CD4-positive, CD25-positive, alpha-beta regulatory T cell (primary cell): ENCODE measurements around the gene PLXNA4. TPM values are rescaled to one million over a fixed set of nuclear protein-coding genes. Genes with fewer than 3 reads are reported as not detected.
A peak's percentile ranks its signal among the peaks of the same experiment; 100 is the strongest.

Source experiments
- ATAC-seq, 2 donors: fragments of 150-1000 bp; cut with Tn5 transposase; one replicate each; pipeline ENCODE4 v1.10.0; 2021; ENCODE audit warnings: low read depth in 2 of 2, moderate number of reproducible peaks in 2 of 2, moderate library complexity in 1 of 2
- DNase-seq, 3 donors: peaks; one replicate each; pipeline versions ENCODE4 v3.0.0 to v3.0.0-alpha.2; 2012 to 2022; ENCODE audit warnings: mixed read lengths in 1 of 3
- H3K27ac ChIP-seq: one replicate; pipeline ENCODE4 v1.7.0; 2013; ENCODE audit warnings: mild to moderate bottlenecking, low read length; ENCODE audit not compliant: insufficient read depth, poor library complexity, severe bottlenecking
- H3K27me3 ChIP-seq: one replicate; pipeline ENCODE4 v1.7.0; 2013; ENCODE audit warnings: low read length; ENCODE audit not compliant: control insufficient read depth, insufficient read depth
- H3K36me3 ChIP-seq: one replicate; pipeline ENCODE4 v1.7.0; 2013; ENCODE audit warnings: mild to moderate bottlenecking, low read length, moderate library complexity; ENCODE audit not compliant: control insufficient read depth, insufficient read depth
- H3K4me1 ChIP-seq: 2 replicates; pipeline ENCODE4 v1.7.0; 2013; ENCODE audit warnings: mild to moderate bottlenecking, low read length; ENCODE audit not compliant: insufficient read depth, control insufficient read depth, poor library complexity, severe bottlenecking
- H3K4me3 ChIP-seq: one replicate; pipeline ENCODE4 v1.7.0; 2013; ENCODE audit warnings: low read depth, mild to moderate bottlenecking, low read length, moderate library complexity
- H3K9me3 ChIP-seq, 2 experiments: 1 replicate in 1 of 2; 2 replicates in 1 of 2; pipeline ENCODE4 v1.7.0; 2013; ENCODE audit warnings: low read length in 2 of 2, mild to moderate bottlenecking in 1 of 2, moderate library complexity in 1 of 2; ENCODE audit not compliant: control insufficient read depth in 2 of 2
- H3K27ac Mint-ChIP-seq, 3 donors: one replicate each; pipeline ENCODE4 v1.8.0; 2020 to 2022; ENCODE audit warnings: mild to moderate bottlenecking in 3 of 3, mixed read lengths in 3 of 3, moderate library complexity in 2 of 3
- H3K27me3 Mint-ChIP-seq: one replicate; pipeline ENCODE4 v1.8.0; 2022; ENCODE audit warnings: mild to moderate bottlenecking, mixed read lengths
- H3K36me3 Mint-ChIP-seq: one replicate; pipeline ENCODE4 v1.8.0; 2020; ENCODE audit warnings: mixed read lengths
- H3K4me1 Mint-ChIP-seq, 4 donors: one replicate each; pipeline ENCODE4 v1.8.0; 2020 to 2022; ENCODE audit warnings: mixed read lengths in 4 of 4, mild to moderate bottlenecking in 1 of 4
- H3K4me3 Mint-ChIP-seq, 4 donors: one replicate each; pipeline ENCODE4 v1.8.0; 2020 to 2022; ENCODE audit warnings: mild to moderate bottlenecking in 4 of 4, mixed read lengths in 4 of 4, moderate library complexity in 3 of 4
- H3K9me3 Mint-ChIP-seq, 7 donors: one replicate each; pipeline ENCODE4 v1.8.0; 2020 to 2022; ENCODE audit warnings: mixed read lengths in 7 of 7, mild to moderate bottlenecking in 3 of 7, moderate library complexity in 2 of 7
- polyA plus RNA-seq, 4 donors: library from polyadenylated mRNA; unstranded; fragments of 300-500 nt; fragmentation: Illumina TruSeq; gene quantifications; one replicate each; pipeline ENCODE4 v1.2.3, GENCODE V29; 2021
- total RNA-seq: library from RNA; stranded (reverse); gene quantifications from one replicate; pipeline ENCODE4 v1.2.3, GENCODE V29; 2022

Gene PLXNA4
- total and polyA plus RNA-seq, 5 donors from 2014 or later, result 0.27 TPM; not detected in 4

DNA sequence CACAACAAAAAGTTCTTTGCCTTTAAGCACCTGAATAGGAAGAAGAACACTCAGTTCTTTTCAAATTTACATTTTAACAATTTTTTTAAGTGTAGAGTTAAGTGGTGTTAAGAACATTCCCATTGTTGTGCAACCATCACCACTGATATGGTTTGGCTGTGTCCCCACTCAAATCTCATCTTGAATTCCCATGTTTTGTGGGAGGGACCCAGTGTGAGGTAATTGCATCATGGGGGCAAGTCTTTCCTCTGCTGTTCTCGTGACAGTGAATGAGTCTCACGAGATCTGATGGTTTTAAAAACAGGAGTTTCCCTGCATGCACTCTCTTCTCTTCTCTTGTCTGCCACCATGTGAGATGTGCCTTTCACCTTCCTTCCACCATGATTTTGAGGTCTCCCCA is 155.7 kb downstream of the PLXNA4 start:
- Mint-ChIP-seq H3K4me3 (no peak overlapping the region), H3K9me3 (peaks cover 0 to 6% (median 0%) of the 10 kb centered on the region in 7 donors), H3K36me3 (no peaks in the 10 kb centered on the region), H3K27me3 (peaks cover 17% of the 10 kb centered on the region), H3K27ac (peak overlapping the region in 1 of 3 donors; percentile 54), H3K4me1 (peaks cover 0 to 1% (median 0%) of the 10 kb centered on the region in 4 donors)
- no peak for ATAC-seq
- H3K4me1 ChIP-seq, result no peaks in the 10 kb centered on the region
- H3K36me3 ChIP-seq, result no peaks in the 10 kb centered on the region
- H3K9me3 ChIP-seq, result no peaks in the 10 kb centered on the region
- no peak for DNase-seq
- H3K27me3 ChIP-seq, result no peaks in the 10 kb centered on the region
- no peak overlapping the region for H3K27ac ChIP-seq
- H3K4me3 ChIP-seq, result no peak overlapping the region

DNA sequence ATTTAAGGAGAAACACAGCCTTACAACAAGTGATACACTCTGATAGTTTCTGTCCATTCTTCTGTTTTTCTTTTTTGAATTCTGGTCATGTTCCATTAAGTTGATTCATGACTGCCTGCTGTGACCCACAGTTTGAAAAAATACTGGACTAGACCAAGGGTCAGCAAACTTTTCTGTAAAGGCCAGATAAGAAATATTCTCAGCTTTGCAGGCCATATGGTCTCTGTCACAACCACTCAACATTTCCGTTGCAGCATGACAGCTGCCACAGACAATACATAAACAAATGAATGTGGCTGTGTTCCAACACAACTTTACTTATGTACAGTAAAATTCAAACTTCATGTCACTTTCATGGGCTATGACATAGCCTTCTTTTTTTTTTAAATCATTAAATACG is 156.7 kb downstream of the PLXNA4 start:
- Mint-ChIP-seq H3K36me3 (no peaks in the 10 kb centered on the region), H3K4me3 (no peak overlapping the region), H3K27ac (no peak overlapping the region), H3K27me3 (peaks cover 16% of the 10 kb centered on the region), H3K9me3 (peaks cover 0 to 6% (median 0%) of the 10 kb centered on the region in 7 donors), H3K4me1 (peaks cover 0 to 1% (median 0%) of the 10 kb centered on the region in 4 donors)
- Histone ChIP-seq H3K27ac (no peak overlapping the region), H3K36me3 (no peaks in the 10 kb centered on the region), H3K9me3 (no peaks in the 10 kb centered on the region), H3K4me1 (no peaks in the 10 kb centered on the region), H3K27me3 (no peaks in the 10 kb centered on the region), H3K4me3 (no peak overlapping the region)
- DNase-seq, result no peak
- no peak for ATAC-seq

DNA sequence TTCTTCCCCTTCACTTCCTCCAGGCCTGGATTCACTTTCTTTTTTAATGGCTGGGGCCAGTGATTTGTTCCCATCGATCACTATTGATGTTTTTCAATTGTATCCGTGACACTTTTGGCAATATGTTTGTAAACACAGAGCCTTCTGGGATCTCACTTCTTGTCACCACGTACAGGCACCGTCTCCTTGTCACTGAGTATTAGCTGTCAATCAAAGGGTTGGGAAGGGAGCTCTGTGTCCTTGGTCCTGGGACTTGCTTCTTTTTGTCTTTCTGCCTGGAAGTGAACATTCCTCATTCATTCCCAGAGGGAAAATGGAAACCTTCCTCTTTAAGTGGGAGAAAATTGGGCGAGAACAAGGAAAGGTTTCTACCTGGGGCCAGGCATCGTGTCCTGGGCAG is 157.4 kb downstream of the PLXNA4 start:
- Histone ChIP-seq H3K27ac (no peak overlapping the region), H3K9me3 (no peaks in the 10 kb centered on the region), H3K27me3 (no peaks in the 10 kb centered on the region), H3K36me3 (no peaks in the 10 kb centered on the region), H3K4me1 (no peaks in the 10 kb centered on the region), H3K4me3 (no peak overlapping the region)
- Mint-ChIP-seq H3K36me3 (no peaks in the 10 kb centered on the region), H3K4me3 (no peak overlapping the region), H3K27me3 (peaks cover 12% of the 10 kb centered on the region), H3K9me3 (peaks cover 0 to 6% (median 0%) of the 10 kb centered on the region in 7 donors), H3K4me1 (peaks cover 0 to 1% (median 0%) of the 10 kb centered on the region in 4 donors), H3K27ac (no peak overlapping the region)
- no peak for DNase-seq
- no peak for ATAC-seq

DNA sequence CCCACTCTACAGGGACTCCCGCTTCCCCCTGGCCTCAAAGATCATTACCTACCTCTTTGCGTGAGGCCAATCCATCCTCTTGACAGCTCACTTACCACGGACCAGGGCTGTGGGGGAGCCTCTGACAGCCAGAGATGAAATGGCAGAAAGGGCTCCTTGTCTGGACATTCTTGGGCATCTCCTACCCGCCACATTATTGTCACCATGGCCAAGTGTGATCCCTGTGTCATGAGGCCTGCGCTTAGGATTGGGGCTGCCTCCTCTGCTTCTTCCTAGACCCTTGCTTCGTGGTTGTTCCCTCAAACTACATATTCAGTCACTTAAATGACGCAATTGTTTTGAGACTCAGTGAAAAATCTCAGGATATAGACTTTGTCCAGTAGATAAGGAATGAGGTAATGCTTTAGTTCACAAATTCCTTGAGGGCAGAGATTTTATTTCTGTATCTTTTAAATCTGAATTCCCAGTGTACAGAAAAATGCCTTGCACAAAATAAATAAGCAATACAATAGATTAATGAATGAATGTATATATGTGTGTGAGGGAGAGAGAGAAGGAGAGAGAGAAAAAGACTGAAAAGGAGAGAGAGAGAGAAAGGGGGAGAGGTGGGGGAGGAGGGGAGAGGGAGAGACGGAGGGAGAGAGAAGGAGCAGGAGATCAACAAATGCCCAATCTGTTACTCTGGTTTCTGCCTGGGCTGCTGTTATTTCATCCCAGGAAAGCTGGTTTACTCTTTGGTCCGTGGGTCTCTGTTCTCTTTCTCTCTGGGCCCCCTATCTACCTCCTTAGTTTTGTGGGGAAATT is 159.0 kb downstream of the PLXNA4 start:
- Mint-ChIP-seq H3K27ac (peak overlapping the region in 1 of 3 donors; percentile 32), H3K36me3 (no peaks in the 10 kb centered on the region), H3K4me3 (no peak overlapping the region), H3K9me3 (peaks cover 0 to 6% (median 0%) of the 10 kb centered on the region in 7 donors), H3K4me1 (peaks cover 0 to 1% (median 0%) of the 10 kb centered on the region in 4 donors), H3K27me3 (peaks cover 12% of the 10 kb centered on the region)
- Histone ChIP-seq H3K27ac (no peak overlapping the region), H3K4me3 (no peak overlapping the region), H3K4me1 (no peaks in the 10 kb centered on the region), H3K36me3 (no peaks in the 10 kb centered on the region), H3K9me3 (no peaks in the 10 kb centered on the region), H3K27me3 (no peaks in the 10 kb centered on the region)
- DNase-seq (no peak), ATAC-seq (no peak)

DNA sequence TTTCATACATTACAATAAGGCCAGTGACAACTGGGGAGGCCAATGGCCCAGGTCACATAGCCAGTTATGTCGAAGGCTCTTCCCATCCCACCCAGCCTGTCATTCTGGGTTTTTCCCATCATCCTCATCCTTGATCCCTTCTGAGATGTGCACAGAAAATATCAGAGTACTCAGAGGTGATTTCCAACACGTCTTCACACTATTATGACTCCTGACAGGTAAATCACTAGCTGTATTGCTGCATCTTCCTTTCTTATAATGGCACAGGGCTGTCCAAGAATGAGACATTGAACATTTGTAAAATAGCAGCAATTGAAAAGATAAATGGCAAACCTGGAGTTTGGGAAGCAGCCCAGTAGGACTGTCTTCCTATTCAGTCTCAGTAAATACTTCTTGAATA is 159.9 kb downstream of the PLXNA4 start:
- Mint-ChIP-seq H3K36me3 (no peaks in the 10 kb centered on the region), H3K27me3 (peaks cover 10% of the 10 kb centered on the region), H3K4me1 (peaks cover 0 to 1% (median 0%) of the 10 kb centered on the region in 4 donors), H3K4me3 (no peak overlapping the region), H3K27ac (no peak overlapping the region), H3K9me3 (peaks cover 0 to 6% (median 0%) of the 10 kb centered on the region in 7 donors)
- Histone ChIP-seq H3K9me3 (no peaks in the 10 kb centered on the region), H3K4me1 (no peaks in the 10 kb centered on the region), H3K4me3 (no peak overlapping the region), H3K27ac (no peak overlapping the region), H3K36me3 (no peaks in the 10 kb centered on the region), H3K27me3 (no peaks in the 10 kb centered on the region)
- ATAC-seq, result no peak
- DNase-seq, result no peak

DNA sequence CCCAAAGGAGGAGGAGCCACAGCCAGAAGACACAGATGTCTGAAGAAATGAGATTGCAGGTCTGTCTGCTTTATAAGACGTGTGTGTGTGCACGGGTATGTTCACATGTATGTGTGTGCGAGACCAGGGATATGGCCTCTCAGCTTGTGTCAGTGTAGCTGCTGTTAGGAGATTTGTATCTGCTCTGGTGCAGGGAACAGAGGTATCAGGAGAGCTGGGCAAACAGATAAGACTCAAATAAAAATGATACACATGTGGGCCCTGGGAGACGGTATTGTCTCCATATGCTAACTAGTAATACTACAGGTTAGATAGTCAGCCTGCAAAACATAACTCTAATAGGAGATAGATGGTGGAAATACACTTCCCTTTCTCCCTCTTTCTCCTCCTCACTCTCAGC is 161.0 kb downstream of the PLXNA4 start:
- Mint-ChIP-seq H3K27ac (no peak overlapping the region), H3K4me3 (no peak overlapping the region), H3K9me3 (no peaks in the 10 kb centered on the region), H3K4me1 (no peaks in the 10 kb centered on the region), H3K27me3 (peaks cover 4% of the 10 kb centered on the region), H3K36me3 (no peaks in the 10 kb centered on the region)
- H3K9me3 ChIP-seq, result no peaks in the 10 kb centered on the region
- DNase-seq (no peak), ATAC-seq (no peak)
- H3K4me1 ChIP-seq, result no peaks in the 10 kb centered on the region
- no peak overlapping the region for H3K4me3 ChIP-seq
- no peak overlapping the region for H3K27ac ChIP-seq
- no peaks in the 10 kb centered on the region for H3K27me3 ChIP-seq
- no peaks in the 10 kb centered on the region for H3K36me3 ChIP-seq

DNA sequence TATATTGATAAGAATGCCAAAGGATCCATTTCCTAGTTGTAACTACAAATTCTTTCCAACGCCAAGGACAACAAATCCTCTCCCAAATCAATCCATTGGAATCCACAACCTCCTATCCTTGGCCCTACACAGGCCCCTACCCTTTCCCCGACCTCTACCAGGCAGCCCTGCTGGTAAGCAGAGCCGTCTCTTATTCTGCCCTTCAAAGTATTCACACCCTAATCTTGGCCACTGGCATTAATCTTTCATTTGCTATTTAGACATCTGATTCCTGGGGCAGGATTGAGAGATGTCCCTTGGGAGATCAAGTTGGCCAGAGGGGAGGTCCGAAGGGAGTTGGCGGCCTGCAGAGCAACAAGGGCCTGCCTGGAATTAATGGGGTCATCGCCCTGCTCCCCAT is 161.4 kb downstream of the PLXNA4 start:
- no peak for ATAC-seq
- H3K36me3 ChIP-seq, result no peaks in the 10 kb centered on the region

DNA sequence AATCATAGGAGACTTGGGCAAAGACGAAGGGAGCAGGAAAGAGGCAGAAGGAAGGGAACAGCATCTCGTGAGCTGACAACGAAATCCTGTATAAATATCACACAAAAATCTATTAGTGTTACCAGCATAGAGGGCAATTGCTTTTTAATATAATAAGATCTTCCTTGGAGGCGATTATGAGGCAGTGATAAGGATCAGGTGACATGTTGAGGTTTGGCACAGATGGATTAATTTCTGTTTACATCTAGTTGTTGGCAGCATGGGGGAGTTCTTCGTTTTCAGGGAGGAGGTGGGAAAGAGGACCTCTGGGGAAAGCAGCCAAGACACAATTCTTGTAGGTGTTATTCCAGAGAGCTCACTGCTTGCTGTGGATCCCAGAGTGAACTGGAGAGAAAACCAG is 163.8 kb downstream of the PLXNA4 start:
- H3K4me1 ChIP-seq, result no peaks in the 10 kb centered on the region
- H3K9me3 ChIP-seq, result no peaks in the 10 kb centered on the region
- no peaks in the 10 kb centered on the region for H3K36me3 Mint-ChIP-seq
- no peak overlapping the region for H3K27ac Mint-ChIP-seq
- peak overlapping the region in 1 of 4 donors; percentile 4 for H3K4me3 Mint-ChIP-seq
- H3K36me3 ChIP-seq, result no peaks in the 10 kb centered on the region
- H3K4me3 ChIP-seq, result no peak overlapping the region
- no peak for ATAC-seq
- H3K27me3 ChIP-seq, result no peaks in the 10 kb centered on the region
- no peaks in the 10 kb centered on the region for H3K27me3 Mint-ChIP-seq
- no peaks in the 10 kb centered on the region for H3K9me3 Mint-ChIP-seq
- no peak overlapping the region for H3K27ac ChIP-seq
- no peak for DNase-seq
- no peaks in the 10 kb centered on the region for H3K4me1 Mint-ChIP-seq

More for the DNA sequence above, 161.4 kb downstream of the PLXNA4 start:
- H3K27me3 ChIP-seq, result no peaks in the 10 kb centered on the region
- H3K9me3 Mint-ChIP-seq, result no peaks in the 10 kb centered on the region
- DNase-seq, result no peak
- H3K4me3 ChIP-seq, result no peak overlapping the region
- H3K27ac Mint-ChIP-seq, result no peak overlapping the region
- no peaks in the 10 kb centered on the region for H3K4me1 ChIP-seq
- peaks cover 4% of the 10 kb centered on the region for H3K27me3 Mint-ChIP-seq
- H3K27ac ChIP-seq, result no peak overlapping the region
- H3K4me3 Mint-ChIP-seq, result no peak overlapping the region
- H3K9me3 ChIP-seq, result no peaks in the 10 kb centered on the region
- no peaks in the 10 kb centered on the region for H3K36me3 Mint-ChIP-seq
- H3K4me1 Mint-ChIP-seq, result no peaks in the 10 kb centered on the region
